Mucosa of rectum (tissue), 2 donors: ENCODE measurements around the gene EMILIN1.
A peak's percentile ranks its signal among the peaks of the same experiment; 100 is the strongest.

ENCODE experiments used
- H3K27ac ChIP-seq, 2 donors: one replicate each; pipeline ENCODE4 v1.7.0; 2013; ENCODE audit warnings: inconsistent platforms in 2 of 2, low read depth in 2 of 2, low read length in 2 of 2
- H3K27me3 ChIP-seq, 2 donors: one replicate each; pipeline ENCODE4 v1.7.0; 2013; ENCODE audit warnings: low read length in 2 of 2; ENCODE audit not compliant: control insufficient read depth in 2 of 2, insufficient read depth in 2 of 2
- H3K36me3 ChIP-seq, 2 donors: one replicate each; pipeline ENCODE4 v1.7.0; 2013; ENCODE audit warnings: low read length in 2 of 2; ENCODE audit not compliant: control insufficient read depth in 2 of 2, insufficient read depth in 2 of 2
- H3K4me1 ChIP-seq, 2 donors: one replicate each; pipeline ENCODE4 v1.7.0; 2013; ENCODE audit warnings: low read length in 2 of 2, mild to moderate bottlenecking in 1 of 2; ENCODE audit not compliant: control insufficient read depth in 2 of 2, insufficient read depth in 2 of 2
- H3K4me3 ChIP-seq, 2 donors: one replicate each; pipeline ENCODE4 v1.7.0; 2013; ENCODE audit warnings: low read length in 2 of 2
- H3K9ac ChIP-seq, 2 donors: one replicate each; pipeline ENCODE4 v1.7.0; 2013; ENCODE audit warnings: low read length in 2 of 2, low read depth in 1 of 2, mild to moderate bottlenecking in 1 of 2
- H3K9me3 ChIP-seq, 2 donors: one replicate each; pipeline ENCODE4 v1.7.0; 2013; ENCODE audit warnings: low read length in 2 of 2; ENCODE audit not compliant: control insufficient read depth in 2 of 2
- donor health status: healthy.
- donor health status: Normal muscosa, but diverticular disease.

EMILIN1 gene

GRCh38 chr2:27079233-27080139 lies 1.1 kb downstream of the EMILIN1 start:
- Histone ChIP-seq H3K9ac (peak overlapping the region; percentile 61 to 68), H3K9me3 (no peaks in the 10 kb centered on the region), H3K27ac (peak overlapping the region; percentile 68 to 93), H3K36me3 (no peaks in the 10 kb centered on the region), H3K27me3 (no peaks in the 10 kb centered on the region), H3K4me1 (peaks cover 14 to 23% of the 10 kb centered on the region in 2 donors), H3K4me3 (peak overlapping the region; percentile 53 to 72)

- peak overlapping the region in 1 of 2 donors; percentile 49 for H3K9ac ChIP-seq
- no peaks in the 10 kb centered on the region for H3K9me3 ChIP-seq
- H3K36me3 ChIP-seq: no peaks in the 10 kb centered on the region
- peaks cover 15 to 22% of the 10 kb centered on the region in 2 donors for H3K4me1 ChIP-seq
- no peaks in the 10 kb centered on the region for H3K27me3 ChIP-seq
- H3K4me3 ChIP-seq: peak overlapping the region; percentile 11 to 72
- peak overlapping the region; percentile 68 to 93 for H3K27ac ChIP-seq
These were observed 1.7 kb downstream of the EMILIN1 start for GRCh38 chr2:27080140-27080469.

- Histone ChIP-seq H3K36me3 (no peaks in the 10 kb centered on the region), H3K27ac (peak overlapping the region; percentile 68 to 93), H3K4me1 (peaks cover 20 to 26% of the 10 kb centered on the region in 2 donors), H3K9me3 (no peaks in the 10 kb centered on the region), H3K9ac (peak overlapping the region; percentile 14 to 21), H3K27me3 (no peaks in the 10 kb centered on the region), H3K4me3 (peak overlapping the region in 1 of 2 donors; percentile 72)
These were observed 2.2 kb downstream of the EMILIN1 start for GRCh38 chr2:27080603-27080936.

- Histone ChIP-seq H3K27ac (peak overlapping the region in 1 of 2 donors; percentile 93), H3K9me3 (no peaks in the 10 kb centered on the region), H3K27me3 (no peaks in the 10 kb centered on the region), H3K4me3 (peak overlapping the region in 1 of 2 donors; percentile 72), H3K9ac (no peak overlapping the region), H3K4me1 (peaks cover 29 to 33% of the 10 kb centered on the region in 2 donors), H3K36me3 (no peaks in the 10 kb centered on the region)
These were observed 3.8 kb downstream of the EMILIN1 start for GRCh38 chr2:27081984-27082772.

GRCh38 chr2:27082773-27083409 lies 4.5 kb downstream of the EMILIN1 start:
- Histone ChIP-seq H3K4me3 (no peak overlapping the region), H3K4me1 (peaks cover 34 to 37% of the 10 kb centered on the region in 2 donors), H3K36me3 (no peaks in the 10 kb centered on the region), H3K9me3 (no peaks in the 10 kb centered on the region), H3K27ac (no peak overlapping the region), H3K27me3 (no peaks in the 10 kb centered on the region), H3K9ac (no peak overlapping the region)

- H3K9ac ChIP-seq: no peak overlapping the region
- peaks cover 34 to 37% of the 10 kb centered on the region in 2 donors for H3K4me1 ChIP-seq
- no peaks in the 10 kb centered on the region for H3K9me3 ChIP-seq
- H3K36me3 ChIP-seq: no peaks in the 10 kb centered on the region
- H3K27me3 ChIP-seq: no peaks in the 10 kb centered on the region
- no peak overlapping the region for H3K27ac ChIP-seq
- H3K4me3 ChIP-seq: no peak overlapping the region
These were observed 5.2 kb downstream of the EMILIN1 start for GRCh38 chr2:27083410-27084296.

DNA sequence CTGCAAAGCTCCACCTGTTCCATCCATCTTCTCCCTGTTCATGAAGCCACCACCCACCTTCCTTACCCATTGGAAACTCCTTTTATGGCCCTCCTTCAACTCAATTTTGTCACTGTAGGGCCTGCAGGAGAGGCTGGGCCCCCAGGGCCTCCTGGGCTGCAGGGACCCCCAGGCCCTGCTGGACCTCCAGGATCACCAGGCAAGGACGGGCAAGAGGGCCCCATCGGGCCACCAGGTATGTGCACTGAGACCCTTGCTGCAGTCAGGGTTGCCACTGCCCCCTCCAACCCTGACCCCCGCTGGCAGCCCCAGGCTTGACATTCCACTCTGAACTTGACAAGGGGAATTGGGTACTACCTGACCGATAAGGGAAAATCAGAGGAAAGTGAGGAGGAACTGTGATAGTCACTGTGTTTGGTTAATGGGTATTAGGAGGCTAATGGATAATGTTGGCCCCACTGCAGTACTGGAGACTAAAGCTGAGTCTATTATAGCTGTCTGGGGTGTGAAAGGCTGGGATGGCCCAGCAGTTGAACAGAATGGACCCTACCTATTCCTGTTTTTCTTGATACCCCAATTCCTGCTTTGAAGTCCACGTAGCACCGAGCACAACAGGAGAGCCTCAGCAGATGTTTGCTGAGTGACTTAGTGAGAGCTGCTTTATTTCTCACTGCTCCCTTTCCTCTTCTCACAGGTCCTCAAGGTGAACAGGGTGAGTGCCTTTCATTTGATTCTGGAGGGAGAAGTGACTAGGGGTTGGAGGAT lies 6.1 kb downstream of the EMILIN1 start:
- H3K27ac ChIP-seq: no peak overlapping the region
- H3K4me1 ChIP-seq: peaks cover 34 to 40% of the 10 kb centered on the region in 2 donors

DNA sequence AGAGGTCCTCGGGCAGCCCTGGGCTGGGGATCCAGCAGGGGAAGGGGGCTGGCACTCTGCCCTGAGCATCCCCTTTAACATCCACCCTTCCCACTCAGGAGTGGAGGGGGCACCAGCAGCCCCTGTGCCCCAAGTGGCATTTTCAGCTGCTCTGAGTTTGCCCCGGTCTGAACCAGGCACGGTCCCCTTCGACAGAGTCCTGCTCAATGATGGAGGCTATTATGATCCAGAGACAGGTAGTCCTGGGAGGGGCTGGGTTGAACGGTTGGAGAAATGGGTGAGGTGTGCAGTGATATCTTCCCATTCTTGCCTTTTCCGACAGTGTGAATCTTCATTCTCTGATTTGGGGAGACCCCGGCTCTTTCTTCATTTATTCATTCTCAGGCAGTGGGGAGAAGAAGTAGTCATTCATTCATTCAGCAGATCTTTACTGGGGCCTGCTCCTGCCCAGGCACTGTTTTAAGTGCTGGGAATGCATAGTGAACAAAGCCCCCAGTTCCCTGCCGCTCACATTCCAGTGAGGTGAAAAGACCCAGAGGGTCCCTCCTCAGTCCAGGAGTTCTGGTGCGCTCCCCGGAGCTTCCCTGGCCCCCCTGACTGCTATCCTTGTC lies 6.8 kb downstream of the EMILIN1 start:
- no peaks in the 10 kb centered on the region for H3K9me3 ChIP-seq
- H3K27ac ChIP-seq: peak overlapping the region; percentile 82 to 88
- H3K36me3 ChIP-seq: no peaks in the 10 kb centered on the region
- H3K4me3 ChIP-seq: peak overlapping the region; percentile 70 to 72
- H3K4me1 ChIP-seq: peaks cover 34 to 40% of the 10 kb centered on the region in 2 donors
- H3K27me3 ChIP-seq: no peaks in the 10 kb centered on the region
- H3K9ac ChIP-seq: peak overlapping the region; percentile 77 to 79

More for the DNA sequence above, 6.1 kb downstream of the EMILIN1 start:
- Histone ChIP-seq H3K9me3 (no peaks in the 10 kb centered on the region), H3K27me3 (no peaks in the 10 kb centered on the region), H3K36me3 (no peaks in the 10 kb centered on the region), H3K9ac (no peak overlapping the region), H3K4me3 (no peak overlapping the region)
